GM23248 (cell line): Measurements from ENCODE around the gene GDF3. TPM values are rescaled to one million over a fixed set of nuclear protein-coding genes. Genes with fewer than 3 reads are reported as not detected.

Source experiments
- DNase-seq: peaks from one replicate; pipeline ENCODE4 v3.0.0-alpha.2; 2015
- H2AFZ ChIP-seq: fragments of 200-600 bp; sonication (generic); 2 replicates; pipeline ENCODE4 v1.6.1; 2016; ENCODE audit warnings: antibody characterized with exemption
- H3F3A ChIP-seq: fragments of 200-600 bp; sonication (generic); 2 replicates; pipeline ENCODE4 v1.6.1; 2016; ENCODE audit warnings: mild to moderate bottlenecking, antibody characterized with exemption, mixed run types; ENCODE audit not compliant: insufficient read depth
- H3K27ac ChIP-seq: fragments of 200-600 bp; sonication (generic); 2 replicates; pipeline ENCODE4 v1.5.1; 2016; ENCODE audit warnings: mild to moderate bottlenecking
- H3K27me3 ChIP-seq: fragments of 200-600 bp; sonication (generic); replicated peaks from 2 replicates; pipeline ENCODE4 v1.6.1; 2016; ENCODE audit warnings: mild to moderate bottlenecking; ENCODE audit not compliant: insufficient read depth
- H3K36me3 ChIP-seq: fragments of 200-600 bp; sonication (generic); 2 replicates; pipeline ENCODE4 v1.6.1; 2016; ENCODE audit warnings: low read depth, mild to moderate bottlenecking
- H3K4me1 ChIP-seq: fragments of 200-600 bp; sonication (generic); 2 replicates; pipeline ENCODE4 v1.6.1; 2016; ENCODE audit warnings: mild to moderate bottlenecking; ENCODE audit not compliant: insufficient read depth
- H3K4me2 ChIP-seq: fragments of 200-600 bp; sonication (generic); one replicate; pipeline ENCODE4 v1.6.1; 2016; ENCODE audit warnings: mild to moderate bottlenecking; ENCODE audit not compliant: unreplicated experiment
- H3K4me3 ChIP-seq: fragments of 200-600 bp; sonication (generic); 2 replicates; pipeline ENCODE4 v1.5.1; 2016; ENCODE audit warnings: mild to moderate bottlenecking
- H3K79me2 ChIP-seq: fragments of 200-600 bp; sonication (generic); 2 replicates; pipeline ENCODE4 v1.6.1; 2016; ENCODE audit warnings: mild to moderate bottlenecking; ENCODE audit not compliant: insufficient read depth
- H3K9ac ChIP-seq: fragments of 200-600 bp; sonication (generic); 2 replicates; pipeline ENCODE4 v1.6.1; 2016; ENCODE audit warnings: mild to moderate bottlenecking
- H3K9me2 ChIP-seq: fragments of 200-600 bp; sonication (generic); 2 replicates; pipeline ENCODE4 v1.6.1; 2016; ENCODE audit warnings: mixed run types, mild to moderate bottlenecking, moderate library complexity; ENCODE audit not compliant: insufficient read depth
- H3K9me3 ChIP-seq: fragments of 200-600 bp; sonication (generic); one replicate; pipeline ENCODE4 v1.6.1; 2017; ENCODE audit warnings: low read depth
- H4K20me1 ChIP-seq: fragments of 200-600 bp; sonication (generic); 2 replicates; pipeline ENCODE4 v1.6.0; 2016; ENCODE audit not compliant: insufficient read depth
- EZH2 ChIP-seq: fragments of 200-600 bp; sonication (generic); IDR thresholded peaks from 2 replicates; pipeline ENCODE4 v1.6.1; 2018; ENCODE audit warnings: antibody characterized with exemption, mild to moderate bottlenecking; ENCODE audit not compliant: insufficient read depth, poor library complexity, severe bottlenecking
- EZH2phosphoT487 ChIP-seq: fragments of 200-600 bp; sonication (generic); IDR thresholded peaks from 2 replicates; pipeline ENCODE4 v1.6.1; 2018; ENCODE audit warnings: antibody characterized with exemption, moderate library complexity, mild to moderate bottlenecking, low read depth; ENCODE audit not compliant: insufficient read depth
- WGBS, 2 experiments: methylation state at CpG; one replicate each; pipeline ENCODE4 v1.1.6; 2015 to 2017; ENCODE audit warnings: low lambda C conversion rate in 2 of 2, low coverage in 1 of 2; ENCODE audit errors: missing lambda C conversion rate in 2 of 2; 5-methylcytosine and 5-hydroxymethylcytosine counted together
- in situ Hi-C: fragments of 300-500 bp; cut with MboI; formaldehyde crosslinking; loops from 2 replicates; pipeline ENCODE4 v1.15.0; 2020
- polyA plus RNA-seq: library from polyadenylated mRNA; unstranded; fragments of >200 nt; fragmentation: Nextera tagmentation; extraction: Ambion mirVana; gene quantifications from 2 replicates; pipeline ENCODE4 v1.2.1, GENCODE V29; 2016
- total RNA-seq: library from RNA; depleted of rRNA; stranded (reverse); fragments of >200 nt; shearing (Covaris generic); gene quantifications from 2 replicates; pipeline ENCODE4 v1.2.3, GENCODE V29; 2014

GDF3 gene
- total and polyA plus RNA-seq, 2 experiments from 2014 or later, result not detected

DNA sequence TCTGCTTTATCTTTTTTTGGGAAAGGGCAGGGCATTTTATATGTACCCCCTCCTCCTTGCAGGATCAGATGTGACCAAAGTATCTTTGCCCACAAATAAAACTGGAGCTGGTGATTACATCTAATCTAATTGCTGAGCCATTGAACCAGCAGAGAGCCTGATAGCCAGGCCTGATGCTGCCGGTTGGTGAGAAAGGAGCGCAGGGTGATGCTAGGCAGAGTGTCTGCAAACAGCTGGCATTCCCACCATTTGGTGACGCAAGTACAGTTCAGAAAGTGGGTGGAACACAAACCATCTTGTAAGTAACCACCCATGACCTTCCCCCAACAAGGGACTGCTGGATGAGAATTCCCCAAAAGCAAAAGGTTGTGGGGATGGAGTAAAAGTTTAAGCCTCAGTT is 28.4 kb upstream of the GDF3 start:
- H3F3A ChIP-seq, result no peaks in the 10 kb centered on the region
- H3K79me2 ChIP-seq, result no peaks in the 10 kb centered on the region
- no peaks in the 10 kb centered on the region for H4K20me1 ChIP-seq
- peaks cover 36% of the 10 kb centered on the region; the same call in 1 of the 2 replicates for H3K27me3 ChIP-seq
- WGBS, 2 experiments, result 49 to 50% methylated on average over 3 of the region's 3 CpGs
- in situ Hi-C loops, result no loop called here
- no peaks in the 10 kb centered on the region for H3K9me3 ChIP-seq
- H3K4me2 ChIP-seq, result no peak overlapping the region
- H3K4me3 ChIP-seq, result no peak overlapping the region
- no peak overlapping the region for H2AFZ ChIP-seq
- no peak overlapping the region for H3K9ac ChIP-seq
- H3K4me1 ChIP-seq, result no peaks in the 10 kb centered on the region
- no peak overlapping the region for H3K27ac ChIP-seq
- H3K36me3 ChIP-seq, result no peaks in the 10 kb centered on the region
- H3K9me2 ChIP-seq, result no peaks in the 10 kb centered on the region
- no peak for DNase-seq
- no peak for TF ChIP-seq EZH2phosphoT487
- TF ChIP-seq EZH2, result no peak

DNA sequence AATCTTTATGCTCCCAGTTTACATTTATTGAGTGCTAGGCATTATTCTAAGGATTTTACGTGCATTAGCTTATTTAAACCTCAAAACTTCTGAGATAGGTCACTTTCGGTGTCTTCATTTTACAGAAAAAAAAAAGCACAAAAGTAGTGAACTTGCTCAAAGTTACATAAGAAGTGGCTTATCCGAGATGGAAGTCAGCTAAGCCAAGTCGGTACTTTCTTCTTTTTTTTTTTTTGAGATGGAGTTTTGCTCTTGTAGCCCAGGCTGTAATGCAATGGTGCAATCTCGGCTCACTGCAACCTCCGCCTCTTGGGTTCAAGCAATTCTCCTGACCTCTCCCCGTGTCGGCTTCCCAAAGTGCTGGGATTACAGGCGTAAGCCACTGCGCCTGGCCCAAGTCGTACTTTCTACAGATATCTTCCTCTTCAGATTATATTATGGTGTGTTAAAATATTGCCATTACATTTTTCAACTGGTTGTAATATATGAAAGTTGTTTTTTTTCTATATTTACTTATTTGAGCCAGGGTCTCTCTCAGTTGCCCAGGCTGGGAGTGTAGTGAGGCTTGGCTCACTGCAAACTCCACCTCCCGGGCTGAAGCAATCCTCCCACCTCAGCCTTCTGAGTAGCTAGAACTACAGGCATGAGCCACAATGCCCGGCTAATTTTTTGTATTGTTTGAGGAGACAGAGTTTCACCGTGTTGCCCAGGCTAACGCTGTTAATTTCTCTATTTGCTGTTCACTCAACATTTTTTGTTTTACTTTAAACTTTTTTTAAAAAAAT is 24.6 kb upstream of the GDF3 start:
- Histone ChIP-seq H3K9me2 (no peaks in the 10 kb centered on the region), H3K9ac (no peak overlapping the region), H3K4me1 (0 out of 2 replicates have a peak, but pooled peaks cover 3% of the 10 kb centered on the region), H4K20me1 (no peaks in the 10 kb centered on the region), H3K79me2 (no peaks in the 10 kb centered on the region), H3F3A (no peaks in the 10 kb centered on the region), H3K4me3 (no peak overlapping the region), H2AFZ (no peak overlapping the region), H3K36me3 (no peaks in the 10 kb centered on the region), H3K27me3 (peaks cover 28% of the 10 kb centered on the region; the same call in 1 of the 2 replicates), H3K4me2 (no peak overlapping the region), H3K9me3 (no peaks in the 10 kb centered on the region), H3K27ac (no peak overlapping the region)
- in situ Hi-C loops, result no loop called here
- TF ChIP-seq EZH2phosphoT487 (no peak), EZH2 (no peak)
- DNase-seq, result no peak
- 46 to 48% methylated on average over 15 of the region's 15 CpGs for WGBS, 2 experiments

DNA sequence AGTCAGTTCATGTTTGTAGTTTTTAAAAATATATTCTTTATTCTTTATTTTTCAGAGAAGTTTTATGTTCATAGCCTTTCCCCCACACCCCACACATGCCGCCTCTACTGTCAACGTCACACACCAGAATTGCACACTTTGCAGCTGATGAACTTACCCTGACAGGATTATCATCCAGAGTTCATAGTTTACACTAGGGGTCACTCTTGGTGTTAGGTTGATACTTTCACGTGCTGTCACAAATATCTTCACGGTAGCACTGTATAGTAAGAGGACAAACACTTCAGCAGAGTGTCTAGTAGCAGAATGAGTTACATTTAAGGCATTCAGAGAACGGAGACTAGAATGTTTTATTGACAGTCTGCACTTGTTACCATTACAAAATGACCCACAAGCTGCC is 20.8 kb upstream of the GDF3 start:
- WGBS, 2 experiments, result 2 to 4% methylated on average over 5 of the region's 5 CpGs
- no peaks in the 10 kb centered on the region for H3K9me3 ChIP-seq

GRCh38 chr12:7712841-7713442 is 17.4 kb upstream of the GDF3 start:
- WGBS, 2 experiments, result 68 to 73% methylated on average over 27 to 28 of the region's 28 CpGs
- no peak for DNase-seq

More for the DNA sequence above, 20.8 kb upstream of the GDF3 start:
- Histone ChIP-seq H3K79me2 (no peaks in the 10 kb centered on the region), H3K36me3 (no peaks in the 10 kb centered on the region), H3K27me3 (peaks cover 22% of the 10 kb centered on the region; the same call in 1 of the 2 replicates), H3K9me2 (no peaks in the 10 kb centered on the region), H3K27ac (no peak overlapping the region), H3F3A (no peaks in the 10 kb centered on the region), H2AFZ (no peak overlapping the region), H3K4me1 (0 out of 2 replicates have a peak, but pooled peaks cover 3% of the 10 kb centered on the region), H3K9ac (no peak overlapping the region), H4K20me1 (no peaks in the 10 kb centered on the region), H3K4me2 (no peak overlapping the region), H3K4me3 (no peak overlapping the region)
- no peak for TF ChIP-seq EZH2
- no peak for TF ChIP-seq EZH2phosphoT487
- peak; percentile 5 for DNase-seq
- in situ Hi-C loops, result no loop called here

More at GRCh38 chr12:7712841-7713442, 17.4 kb upstream of the GDF3 start:
- no peak for TF ChIP-seq EZH2
- no peak for TF ChIP-seq EZH2phosphoT487
- Histone ChIP-seq H3K4me2 (no peak overlapping the region), H3K4me1 (0 out of 2 replicates have a peak, but pooled peaks cover 3% of the 10 kb centered on the region), H3K9me2 (no peaks in the 10 kb centered on the region), H3K27ac (no peak overlapping the region), H3K79me2 (no peaks in the 10 kb centered on the region), H4K20me1 (no peaks in the 10 kb centered on the region), H3K9me3 (no peaks in the 10 kb centered on the region), H3K4me3 (no peak overlapping the region), H3F3A (no peaks in the 10 kb centered on the region), H3K27me3 (peaks cover 14% of the 10 kb centered on the region; the same call in 1 of the 2 replicates), H2AFZ (no peak overlapping the region), H3K36me3 (no peaks in the 10 kb centered on the region), H3K9ac (no peak overlapping the region)
- in situ Hi-C loops, result no loop called here
